HG03060 (cell line): ENCODE measurements around the gene GBP1.
"Not testable (repeated sequence)": the region's sequence is repeated elsewhere in the genome, so short reads cannot be mapped to it uniquely, and the experiment has no call there.

ENCODE experiments used
- ATAC-seq: cut with Tn5 transposase; IDR thresholded peaks from one replicate; pipeline ENCODE4 v1.9.1; 2021; ENCODE audit warnings: low read depth, moderate number of reproducible peaks; ENCODE audit not compliant: unreplicated experiment

The GBP1 gene

GRCh38 chr1:89022167-89022959 is 42.6 kb downstream of the GBP1 start, which contains the start of gene GBP3:
Gene GBP3 (minus strand): TSS chr1:89022866. CDS start chr1:89020721, 2,145 bp downstream.
- ATAC-seq = no peak

GRCh38 chr1:89018318-89018717 is 46.7 kb downstream of the GBP1 start:
- ATAC-seq = not testable (repeated sequence)

- ATAC-seq = no peak
Observed at GRCh38 chr1:89008511-89008910, 56.5 kb downstream of the GBP1 start.

- no peak for ATAC-seq
Observed at GRCh38 chr1:89005286-89006151, 59.5 kb downstream of the GBP1 start.
